Measurements from ENCODE around the gene MYH6. TPM values are rescaled to one million over a fixed set of nuclear protein-coding genes. Genes with fewer than 3 reads are reported as not detected.
"Not testable (repeated sequence)": the region's sequence is repeated elsewhere in the genome, so short reads cannot be mapped to it uniquely, and the experiment has no call there.

Gene MYH6
- total RNA-seq, 1 donor from 2014 or later = not detected

- no peak for DNase-seq (ENCODE audit: low read depth)
- Histone ChIP-seq H3K36me3 (ENCODE audit: control insufficient read depth, insufficient read depth, low read length) (no peaks in the 10 kb centered on the region), H3K27me3 (ENCODE audit: control insufficient read depth, insufficient read depth, low read length) (peaks cover 6% of the 10 kb centered on the region), H3K4me3 (ENCODE audit: low read depth, low read length) (no peak overlapping the region)
- TF ChIP-seq CTCF (IDR thresholded peaks at IDR 0.05; ENCODE audit: insufficient read depth, low read length, poor library complexity, severe bottlenecking) = no peak
Measured at GRCh38 chr14:23404331-23404900, 3.7 kb downstream of the MYH6 start.

GRCh38 chr14:23403908-23404307 lies 4.2 kb downstream of the MYH6 start:
- peaks cover 6% of the 10 kb centered on the region for H3K27me3 ChIP-seq (ENCODE audit: control insufficient read depth, insufficient read depth, low read length)
- no peak for DNase-seq (ENCODE audit: low read depth)
- no peak for TF ChIP-seq CTCF (IDR thresholded peaks at IDR 0.05; ENCODE audit: insufficient read depth, low read length, poor library complexity, severe bottlenecking)
- no peak overlapping the region for H3K4me3 ChIP-seq (ENCODE audit: low read depth, low read length)
- H3K36me3 ChIP-seq (ENCODE audit: control insufficient read depth, insufficient read depth, low read length) = no peaks in the 10 kb centered on the region

GRCh38 chr14:23403139-23403438 lies 5.0 kb downstream of the MYH6 start:
- Histone ChIP-seq H3K27me3 (ENCODE audit: control insufficient read depth, insufficient read depth, low read length) (peaks cover 6% of the 10 kb centered on the region), H3K4me3 (ENCODE audit: low read depth, low read length) (no peak overlapping the region), H3K36me3 (ENCODE audit: control insufficient read depth, insufficient read depth, low read length) (no peaks in the 10 kb centered on the region)
- DNase-seq (ENCODE audit: low read depth) = no peak
- TF ChIP-seq CTCF (IDR thresholded peaks at IDR 0.05; ENCODE audit: insufficient read depth, low read length, poor library complexity, severe bottlenecking) = no peak

- no peak for TF ChIP-seq CTCF (IDR thresholded peaks at IDR 0.05; ENCODE audit: insufficient read depth, low read length, poor library complexity, severe bottlenecking)
- DNase-seq (ENCODE audit: low read depth) = no peak
- peaks cover 6% of the 10 kb centered on the region for H3K27me3 ChIP-seq (ENCODE audit: control insufficient read depth, insufficient read depth, low read length)
- H3K36me3 ChIP-seq (ENCODE audit: control insufficient read depth, insufficient read depth, low read length) = no peaks in the 10 kb centered on the region
- H3K4me3 ChIP-seq (ENCODE audit: low read depth, low read length) = no peak overlapping the region
Measured at GRCh38 chr14:23402296-23403138, 5.6 kb downstream of the MYH6 start.

GRCh38 chr14:23401291-23401690 lies 6.8 kb downstream of the MYH6 start:
- peaks cover 8% of the 10 kb centered on the region for H3K27me3 ChIP-seq (ENCODE audit: control insufficient read depth, insufficient read depth, low read length)
- no peak for DNase-seq (ENCODE audit: low read depth)
- no peak overlapping the region for H3K4me3 ChIP-seq (ENCODE audit: low read depth, low read length)
- no peak for TF ChIP-seq CTCF (IDR thresholded peaks at IDR 0.05; ENCODE audit: insufficient read depth, low read length, poor library complexity, severe bottlenecking)
- no peaks in the 10 kb centered on the region for H3K36me3 ChIP-seq (ENCODE audit: control insufficient read depth, insufficient read depth, low read length)

GRCh38 chr14:23400496-23401149 lies 7.5 kb downstream of the MYH6 start:
- H3K36me3 ChIP-seq (ENCODE audit: control insufficient read depth, insufficient read depth, low read length); DNase-seq (ENCODE audit: low read depth); H3K27me3 ChIP-seq (ENCODE audit: control insufficient read depth, insufficient read depth, low read length); H3K4me3 ChIP-seq (ENCODE audit: low read depth, low read length): not testable (repeated sequence)
